NCI-H510A (cell line): ENCODE measurements around the gene YEATS4.

Source experiments
- DNase-seq: peaks from one replicate; lab custom pipeline; 2025; lab: John Stamatoyannopoulos, UW

YEATS4 gene

GRCh38 chr12:69342421-69342820 lies 17.1 kb upstream of the YEATS4 start:
- no peak for DNase-seq

- DNase-seq, result no peak
These were observed 16.2 kb upstream of the YEATS4 start for GRCh38 chr12:69343357-69343756.

- no peak for DNase-seq
These were observed 15.5 kb upstream of the YEATS4 start for GRCh38 chr12:69343885-69344612.

DNA sequence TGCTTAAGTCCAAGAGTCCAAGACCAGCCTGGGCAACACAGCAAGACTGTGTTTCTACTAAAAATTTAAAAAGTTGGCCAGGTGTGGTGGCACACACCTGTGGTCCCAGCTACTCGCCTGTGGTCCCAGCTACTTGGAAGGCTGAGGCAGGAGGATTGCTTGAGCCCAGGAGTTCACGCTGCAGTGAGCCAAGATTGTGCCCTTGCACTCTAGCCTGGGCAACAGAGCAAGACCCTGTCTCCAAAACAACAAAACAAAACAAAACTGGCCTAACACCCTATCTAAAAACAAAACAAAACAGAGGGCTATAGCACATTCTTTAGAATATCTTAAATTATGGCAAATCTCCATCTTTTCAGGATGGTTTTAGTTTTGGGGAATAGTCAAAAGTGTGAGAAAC lies 14.5 kb upstream of the YEATS4 start:
- no peak for DNase-seq

DNA sequence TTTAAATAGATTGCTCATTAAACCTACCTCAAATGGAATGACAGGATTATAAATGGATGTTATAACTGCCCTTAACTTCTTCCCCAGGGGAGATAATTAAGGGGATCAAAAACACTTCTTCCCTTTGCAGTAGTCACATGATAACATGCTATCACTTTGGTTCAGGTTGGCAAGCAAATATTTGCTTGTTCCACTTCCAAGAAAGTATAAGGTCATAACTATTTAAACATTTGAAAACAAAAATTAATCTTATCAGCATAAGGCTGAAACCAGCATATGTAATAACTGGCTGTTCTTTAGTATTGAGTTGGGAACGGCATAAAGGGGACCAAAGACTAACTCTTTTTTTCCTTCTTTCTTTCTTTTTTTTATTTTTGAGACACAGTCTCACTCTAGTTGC lies 13.8 kb upstream of the YEATS4 start:
- no peak for DNase-seq

- DNase-seq, result no peak
These were observed 11.2 kb upstream of the YEATS4 start, which contains the start of gene LYZ for GRCh38 chr12:69348162-69348938. LYZ (plus strand) TSS chr12:69348381; CDS start chr12:69348409, 28 bp downstream.

DNA sequence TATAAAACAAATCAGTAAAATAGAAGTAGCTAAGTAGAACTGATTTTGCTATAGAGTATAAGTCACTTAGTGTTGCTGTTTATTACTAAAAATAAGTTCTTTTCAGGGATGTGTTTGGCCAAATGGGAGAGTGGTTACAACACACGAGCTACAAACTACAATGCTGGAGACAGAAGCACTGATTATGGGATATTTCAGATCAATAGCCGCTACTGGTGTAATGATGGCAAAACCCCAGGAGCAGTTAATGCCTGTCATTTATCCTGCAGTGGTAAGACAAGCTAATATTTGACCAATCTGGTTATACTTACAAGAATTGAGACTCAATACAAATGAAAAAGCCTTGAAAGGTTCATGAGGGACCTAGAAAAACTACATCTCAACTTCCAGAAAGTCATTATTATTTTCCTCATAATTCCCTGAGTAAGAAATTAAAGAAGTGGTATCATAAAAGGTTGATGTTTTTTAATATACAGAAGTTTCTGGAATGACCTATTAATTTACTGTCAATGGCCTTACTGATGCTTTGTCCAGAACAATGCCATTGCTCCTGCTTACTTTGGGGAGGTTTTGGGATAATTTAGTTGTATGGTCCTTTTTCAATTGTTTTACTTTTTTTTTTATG lies 9.4 kb upstream of the YEATS4 start:
- no peak for DNase-seq

DNA sequence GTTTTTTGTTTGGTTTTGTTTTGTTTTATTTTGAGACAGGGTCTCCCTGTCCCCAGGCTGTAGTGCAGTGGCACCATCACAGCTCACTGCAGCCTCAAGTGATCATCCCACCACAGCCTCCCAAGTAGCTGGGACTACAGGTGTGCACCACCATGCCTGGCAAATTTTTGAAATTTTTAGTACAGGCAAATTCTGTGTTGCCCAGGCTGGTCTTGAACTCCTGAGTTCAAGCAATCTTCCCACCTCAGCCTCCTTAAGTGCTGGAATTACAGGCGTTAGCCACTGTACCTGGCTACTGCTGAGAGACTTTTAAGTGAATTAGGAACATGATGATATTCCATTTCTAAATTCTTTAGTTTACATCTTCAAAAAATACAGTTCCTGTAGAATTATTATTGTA lies 8.8 kb upstream of the YEATS4 start:
- DNase-seq, result no peak

DNA sequence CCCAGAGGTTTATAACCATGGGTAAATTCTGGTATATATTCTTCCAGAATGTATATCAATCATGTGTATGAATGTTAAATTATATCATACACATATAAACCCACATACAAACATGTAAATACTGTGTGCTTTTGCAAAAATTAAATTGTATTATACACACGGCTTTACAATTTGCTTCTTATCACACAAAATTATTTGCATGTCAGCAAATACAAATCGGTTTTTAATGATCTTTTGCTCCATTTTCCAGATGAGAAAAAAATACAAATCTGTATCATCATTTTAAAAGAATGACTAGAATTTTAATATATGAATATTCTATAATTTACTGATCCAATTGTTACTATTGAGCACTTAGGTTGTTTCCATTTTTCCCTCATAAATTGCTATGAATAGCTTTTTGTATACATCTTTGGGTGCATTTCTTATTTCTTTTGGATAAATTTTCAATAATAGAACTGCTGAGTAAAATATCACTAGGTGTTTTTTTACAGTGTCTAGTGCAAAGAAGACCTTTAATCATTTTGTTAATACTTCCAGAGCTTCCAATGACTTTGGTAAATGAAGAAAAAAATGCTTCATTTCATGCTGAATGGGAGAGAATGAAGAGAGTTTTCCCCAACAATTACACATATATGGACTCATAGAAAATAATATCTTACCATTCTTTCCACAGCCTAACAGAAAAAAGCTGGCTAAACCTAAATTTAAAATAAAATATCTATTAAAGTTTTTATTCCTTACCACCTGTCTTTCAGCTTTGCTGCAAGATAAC lies 7.9 kb upstream of the YEATS4 start:
- DNase-seq, result no peak

GRCh38 chr12:69352904-69353303 lies 6.6 kb upstream of the YEATS4 start:
- DNase-seq, result no peak

DNA sequence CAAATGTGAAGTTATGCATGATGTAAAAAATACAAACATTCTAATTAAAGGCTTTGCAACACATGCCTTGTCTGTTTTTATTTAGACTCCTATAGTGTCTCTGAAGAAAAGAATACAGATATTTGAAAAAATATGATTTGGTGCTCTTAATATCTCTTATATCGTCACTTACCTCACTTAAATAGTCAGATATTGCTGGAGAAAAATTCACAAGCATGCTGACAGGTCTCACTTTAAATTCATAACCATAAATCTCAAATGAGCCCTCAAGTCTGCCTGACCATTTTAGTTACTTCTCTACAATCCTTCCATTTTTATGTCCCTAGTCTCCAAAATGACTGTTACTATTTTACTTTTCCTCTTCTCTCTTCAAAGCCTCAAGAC lies 5.4 kb upstream of the YEATS4 start:
- DNase-seq, result no peak

- DNase-seq, result no peak
These were observed 4.9 kb upstream of the YEATS4 start for GRCh38 chr12:69354556-69355187.

- no peak for DNase-seq
These were observed 4.0 kb upstream of the YEATS4 start for GRCh38 chr12:69355363-69356028.

DNA sequence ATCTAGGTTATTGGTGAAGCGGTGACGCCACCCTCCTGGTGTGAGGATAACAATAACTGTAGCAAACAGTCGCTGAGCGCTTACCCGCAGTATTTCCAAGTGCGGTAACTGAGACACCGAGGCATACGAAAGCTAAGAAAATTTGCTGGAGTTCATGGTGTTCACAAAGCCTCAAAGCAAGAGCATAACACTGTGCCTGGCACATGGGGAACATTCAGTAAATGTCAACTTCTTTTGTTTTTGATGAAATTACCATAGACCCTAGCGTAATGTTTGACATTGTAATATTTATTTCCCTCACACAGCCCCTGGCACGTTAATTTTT lies 767 bp downstream of the YEATS4 start:
- no peak for DNase-seq

DNA sequence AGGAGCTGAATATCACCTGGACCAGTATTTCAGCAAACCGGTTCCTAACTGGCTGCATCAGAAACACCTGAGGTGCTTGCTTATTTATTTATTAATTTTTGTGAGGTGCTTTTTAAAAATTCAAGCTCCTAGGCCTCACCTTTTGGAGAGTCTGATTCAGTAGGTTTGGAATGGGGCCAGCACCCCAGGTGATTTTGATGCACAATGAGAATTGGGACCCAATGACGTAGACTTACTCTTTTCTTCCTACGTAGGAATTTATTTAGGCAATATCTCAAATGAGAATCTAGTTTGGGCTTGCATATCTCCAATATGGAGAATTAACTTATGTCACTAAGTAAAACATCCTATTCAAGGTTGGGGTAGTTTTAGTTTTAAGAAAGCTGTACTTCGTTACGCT lies 7.3 kb downstream of the YEATS4 start:
- no peak for DNase-seq

DNA sequence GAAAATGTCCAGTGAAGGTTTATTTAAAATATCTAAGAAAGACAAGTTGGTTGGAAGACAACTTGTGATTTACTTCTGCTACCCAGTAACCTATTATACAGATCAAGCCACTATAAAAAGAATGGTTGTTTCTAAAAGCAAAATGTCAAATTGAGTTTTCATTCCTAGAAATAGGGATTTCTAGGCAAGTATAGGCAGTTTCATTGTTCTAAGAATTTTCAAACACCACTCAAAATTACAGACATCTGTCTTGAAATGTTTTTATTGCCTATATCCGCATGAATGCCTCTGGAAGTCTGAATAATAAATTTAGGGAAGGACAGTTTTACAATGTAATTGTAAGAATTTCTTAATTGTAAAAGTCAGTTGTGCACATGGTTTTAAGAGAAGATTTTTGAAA lies 8.6 kb downstream of the YEATS4 start:
- no peak for DNase-seq

DNA sequence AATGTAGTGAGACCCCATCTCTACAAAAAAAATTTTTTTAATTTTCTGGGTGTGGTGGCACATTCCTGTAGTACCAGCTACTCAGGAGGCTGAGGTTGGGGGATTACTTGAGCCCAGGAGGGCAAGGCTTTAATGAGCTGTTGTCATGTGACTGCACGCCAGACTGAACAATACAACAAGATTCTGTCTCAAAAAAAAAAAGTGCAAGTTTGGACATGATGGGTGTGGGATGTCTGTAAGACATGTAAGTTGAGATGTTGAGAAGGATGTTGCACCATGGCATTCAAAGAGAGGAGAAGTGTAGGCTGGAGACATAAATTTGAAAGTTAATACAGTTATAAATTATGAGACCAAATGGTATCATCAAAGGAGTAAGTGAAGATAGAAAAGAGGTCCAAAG lies 23.5 kb downstream of the YEATS4 start:
- no peak for DNase-seq

DNA sequence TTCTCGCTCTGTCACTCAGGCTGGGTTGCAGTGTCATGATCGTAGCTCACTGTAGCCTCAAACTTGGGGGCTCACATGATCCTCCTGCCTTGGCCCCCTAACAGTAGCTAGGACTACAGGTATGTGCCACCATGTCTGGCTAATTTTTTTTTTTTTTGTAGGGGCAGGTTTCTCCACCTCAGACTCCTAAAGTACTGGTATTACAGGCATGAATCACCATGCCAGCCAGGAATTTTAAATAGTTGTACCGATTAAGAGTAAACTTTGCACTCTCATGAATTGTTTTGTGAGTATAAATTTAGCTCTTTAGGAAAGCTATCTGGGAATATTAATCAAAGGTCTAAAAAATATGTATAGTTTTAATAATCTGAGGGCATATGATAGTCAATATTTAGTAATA lies 25.5 kb downstream of the YEATS4 start:
- DNase-seq, result no peak

GRCh38 chr12:69386921-69387320 lies 27.4 kb downstream of the YEATS4 start:
- no peak for DNase-seq

GRCh38 chr12:69388371-69388770 lies 28.8 kb downstream of the YEATS4 start:
- no peak for DNase-seq

- no peak for DNase-seq
These were observed 30.3 kb downstream of the YEATS4 start for GRCh38 chr12:69389831-69390230.
